HG03066 (cell line): ENCODE results near the gene DNAAF3.
"Not testable (repeated sequence)": the region's sequence is repeated elsewhere in the genome, so short reads cannot be mapped to it uniquely, and the experiment has no call there.

ENCODE experiments used
- ATAC-seq: cut with Tn5 transposase; IDR thresholded peaks from one replicate; pipeline ENCODE4 v1.9.1; 2021; ENCODE audit warnings: low read depth; ENCODE audit not compliant: unreplicated experiment

Gene DNAAF3

DNA sequence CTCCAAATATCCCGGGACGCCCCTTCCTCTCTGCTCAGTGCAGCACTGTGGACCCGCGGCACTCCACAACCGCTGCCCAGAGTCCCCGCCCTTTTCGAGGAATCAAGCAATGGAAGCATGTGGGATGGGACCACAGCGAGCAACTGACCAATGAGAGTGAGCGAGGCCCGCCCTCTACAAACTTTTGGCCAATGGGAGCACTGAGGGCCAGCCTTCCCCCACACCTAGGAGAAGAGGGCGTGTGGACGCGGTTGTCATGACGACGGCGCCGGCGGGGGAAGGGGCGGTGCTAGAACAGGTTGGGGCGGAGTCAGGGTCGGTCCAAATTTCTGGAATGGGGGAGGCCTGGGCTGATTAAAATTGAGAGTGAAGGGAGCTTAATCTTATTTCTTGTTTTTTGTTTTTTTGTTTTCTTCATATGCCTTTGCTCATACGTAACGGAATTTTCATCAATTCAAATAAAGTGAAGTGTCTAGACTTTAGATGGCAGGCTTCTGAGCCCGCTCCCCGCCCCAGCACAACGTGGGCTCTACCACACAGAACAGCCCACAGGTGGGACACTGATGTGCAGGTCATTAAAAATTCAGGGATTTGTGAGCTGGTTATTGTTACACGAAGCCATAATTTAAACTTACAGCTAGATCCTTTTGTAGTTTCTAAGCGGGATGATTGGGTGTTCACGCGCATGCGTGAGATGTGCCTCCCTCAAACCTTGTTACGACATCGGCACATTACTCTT lies at the start of gene DNAAF3:
Gene DNAAF3 (minus strand): TSS at position 84 of the 739 bp plus-strand sequence. CDS start 200 bp downstream, outside the sequence.
- ATAC-seq = peak; percentile 75

- no peak for ATAC-seq
Observed at GRCh38 chr19:55213547-55213946, 47.1 kb upstream of the DNAAF3 start.

GRCh38 chr19:55212447-55212846 lies 46.0 kb upstream of the DNAAF3 start:
- no peak for ATAC-seq

DNA sequence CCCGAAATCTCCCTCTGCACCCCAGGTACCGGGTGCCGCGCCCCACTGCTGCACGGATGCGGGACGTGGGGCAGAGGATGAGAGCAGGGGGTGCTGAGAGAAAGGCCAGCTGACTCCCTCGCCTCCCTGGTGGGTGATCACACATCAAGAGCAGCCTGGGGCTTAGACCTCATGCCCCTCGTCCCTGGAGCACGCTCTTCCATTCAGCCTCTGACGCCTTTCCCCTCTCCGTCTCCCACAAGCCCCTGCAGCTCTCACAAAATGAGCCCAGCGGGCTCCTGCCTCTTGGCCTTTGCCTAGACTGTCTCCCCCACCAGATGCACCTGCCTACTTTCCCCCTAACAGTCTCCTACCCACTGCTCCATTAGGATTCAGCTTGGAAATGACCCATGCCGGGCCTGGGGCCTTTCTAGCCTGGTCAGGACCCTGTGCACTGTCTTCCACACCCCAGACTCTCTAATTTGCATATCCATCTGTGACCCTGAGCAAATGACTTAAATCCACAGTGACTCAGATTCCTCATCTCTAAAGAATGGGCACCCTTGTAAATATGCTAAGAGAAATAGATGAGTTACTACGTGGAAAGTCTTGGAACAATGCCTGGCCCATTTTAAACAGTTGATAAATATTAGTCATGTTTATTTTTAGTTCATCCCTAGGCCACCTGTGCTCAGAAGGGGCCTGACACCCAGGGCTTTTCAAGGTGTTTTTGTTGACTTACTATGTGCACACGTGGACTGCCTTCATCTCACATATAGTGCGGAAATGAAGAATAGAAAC lies 43.5 kb upstream of the DNAAF3 start:
- no peak for ATAC-seq

GRCh38 chr19:55208880-55209692 lies 42.7 kb upstream of the DNAAF3 start, which contains the start of gene PTPRH:
TSS of gene PTPRH (minus strand) at chr19:55209501. CDS start at chr19:55209433, 68 bp downstream.
- ATAC-seq = no peak

GRCh38 chr19:55206664-55207500 lies 40.5 kb upstream of the DNAAF3 start:
- no peak for ATAC-seq

- ATAC-seq = not testable (repeated sequence)
Observed at GRCh38 chr19:55202199-55202598, 35.8 kb upstream of the DNAAF3 start.

- no peak for ATAC-seq
Observed at GRCh38 chr19:55199620-55200204, 33.3 kb upstream of the DNAAF3 start.

DNA sequence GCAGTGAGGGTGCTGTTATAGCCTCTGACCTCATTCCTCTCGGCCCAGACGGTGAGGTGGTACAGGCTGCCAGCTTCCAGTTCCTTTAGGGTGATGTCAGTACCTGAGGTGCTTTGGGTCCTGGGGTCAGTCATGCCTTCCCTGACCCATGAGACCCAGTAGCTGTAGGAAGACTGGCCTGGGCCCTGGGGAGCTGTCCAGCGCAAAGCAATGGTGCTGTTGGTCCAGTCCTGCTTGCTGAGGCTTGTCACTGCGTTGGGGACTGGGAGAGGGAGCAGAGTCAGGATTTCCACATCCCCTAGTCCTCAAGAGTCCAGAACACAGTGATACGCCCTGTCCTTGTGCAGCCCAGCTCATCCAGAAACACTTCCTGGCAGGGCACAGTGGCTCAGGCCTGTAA lies 32.2 kb upstream of the DNAAF3 start:
- ATAC-seq = no peak

DNA sequence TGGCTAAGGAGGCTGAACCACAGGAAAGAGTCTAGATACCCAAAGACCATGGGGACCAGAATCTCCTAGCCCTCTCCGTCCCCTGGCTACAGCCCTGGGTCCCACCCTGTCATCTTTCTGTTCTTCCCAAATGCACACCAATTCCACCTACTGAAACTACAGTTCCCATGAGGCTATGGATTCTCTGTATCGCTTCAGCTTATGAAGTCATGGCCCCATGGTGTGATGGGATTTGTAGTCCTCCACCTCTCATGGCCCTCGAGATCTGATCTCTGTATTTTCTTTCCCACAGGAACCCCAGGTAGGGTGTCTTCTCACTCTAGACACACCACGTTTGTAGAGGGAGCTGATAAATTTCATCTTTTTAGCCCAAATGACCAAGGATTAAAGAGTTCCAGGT lies 31.1 kb upstream of the DNAAF3 start:
- no peak for ATAC-seq

GRCh38 chr19:55196803-55197202 lies 30.4 kb upstream of the DNAAF3 start:
- no peak for ATAC-seq

DNA sequence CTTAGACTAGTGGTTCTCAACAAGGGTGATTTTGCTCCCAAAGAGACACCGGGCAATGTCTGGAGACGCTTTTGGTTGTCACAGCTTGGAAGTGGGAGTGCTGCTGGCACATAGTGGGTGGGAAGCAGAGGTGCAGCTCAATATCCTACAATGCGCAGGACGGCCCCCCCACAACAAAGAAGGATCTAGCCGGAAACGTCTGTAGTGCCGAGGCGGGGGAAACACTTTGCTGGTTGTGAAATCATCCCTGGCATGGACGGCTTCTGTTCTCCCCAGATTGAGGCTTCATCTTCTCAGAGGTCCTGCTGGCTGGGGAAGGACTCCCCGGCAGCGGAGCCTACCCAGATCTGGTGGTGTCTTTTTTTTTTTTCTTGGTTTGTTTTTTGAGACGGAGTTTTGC lies 27.1 kb upstream of the DNAAF3 start:
- ATAC-seq = no peak

- no peak for ATAC-seq
Observed at GRCh38 chr19:55189403-55189835, 23.0 kb upstream of the DNAAF3 start.

GRCh38 chr19:55188625-55189024 lies 22.2 kb upstream of the DNAAF3 start:
- ATAC-seq = no peak

DNA sequence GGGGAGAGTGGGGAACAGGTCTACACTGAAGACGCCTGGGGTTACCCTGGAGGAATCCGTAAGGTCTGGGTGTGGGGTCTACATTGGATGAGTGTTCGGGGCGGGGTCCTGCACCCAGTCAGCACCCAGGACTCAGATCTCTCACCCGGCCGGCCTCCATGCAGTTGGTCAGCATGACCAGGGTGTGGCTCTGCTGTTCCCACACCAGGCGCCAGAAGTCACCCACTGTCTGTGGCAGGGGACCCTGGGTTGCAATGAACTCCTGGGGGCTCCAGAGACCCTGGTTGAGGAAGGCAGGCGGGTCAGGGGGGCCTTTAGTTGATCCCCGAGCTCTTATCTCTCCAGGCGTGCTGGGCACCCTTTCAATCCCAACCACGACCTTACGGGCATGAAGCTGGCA lies 19.7 kb upstream of the DNAAF3 start:
- ATAC-seq = no peak

- no peak for ATAC-seq
Observed at GRCh38 chr19:55181740-55182139, 15.3 kb upstream of the DNAAF3 start.

GRCh38 chr19:55179606-55180484 lies 13.4 kb upstream of the DNAAF3 start, which contains the start of gene SYT5:
TSS of gene SYT5 (minus strand) at chr19:55180289. CDS start at chr19:55179041, 1,248 bp downstream.
- ATAC-seq = peak; percentile 14

DNA sequence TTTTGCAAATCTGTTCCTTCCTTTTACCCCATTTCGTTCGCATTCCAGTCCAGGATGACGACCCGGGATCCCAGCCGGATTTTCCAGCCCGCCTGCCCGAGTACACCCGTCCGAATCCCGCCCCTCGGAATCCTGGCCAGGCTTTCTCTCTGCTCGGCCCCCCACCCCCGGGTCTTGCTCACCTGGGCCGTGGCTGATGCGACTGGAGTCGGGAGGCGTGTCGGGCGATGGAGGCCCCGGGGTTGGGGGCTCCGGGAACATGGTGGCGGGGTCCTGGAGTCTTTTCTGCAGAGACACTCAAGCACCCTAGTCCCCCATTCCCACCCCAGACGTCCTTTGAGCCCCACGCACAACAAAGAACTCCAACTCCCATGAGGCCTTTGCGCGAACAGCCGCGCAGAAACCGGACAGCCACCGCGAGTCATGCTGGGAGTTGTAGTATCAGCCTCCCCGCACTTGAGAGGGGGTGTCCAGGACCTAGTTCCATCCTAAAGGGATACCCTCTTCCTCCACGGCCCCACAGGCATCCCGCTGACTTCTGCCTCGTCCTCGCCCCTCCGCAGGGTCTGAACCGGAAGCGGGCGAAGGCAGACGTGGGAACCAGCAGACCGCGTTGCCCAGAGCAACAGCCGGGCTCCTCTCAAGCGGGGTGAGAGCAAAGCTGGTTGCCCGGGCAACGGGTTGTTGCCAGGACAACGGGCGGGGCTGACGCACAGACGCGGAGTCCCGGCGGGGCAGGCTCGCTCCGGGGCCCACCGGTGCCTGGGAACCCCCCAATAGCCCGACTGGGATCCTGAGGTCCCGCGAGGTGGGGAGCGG lies 12.6 kb upstream of the DNAAF3 start:
- ATAC-seq = peak; percentile 78
